Neural cell (in vitro differentiated cells): ENCODE data around the gene EIF4G3.

Experiments used
- EP300 ChIP-seq: fragments of 450-650 bp; conservative IDR thresholded peaks from 2 replicates; pipeline ENCODE4 v1.6.1; 2014; ENCODE audit warnings: antibody characterized with exemption, mild to moderate bottlenecking, moderate library complexity; ENCODE audit not compliant: poor library complexity, severe bottlenecking
- EZH2 ChIP-seq: fragments of 200-600, 300-800 bp; shearing (Covaris generic), sonication (generic); IDR thresholded peaks from 2 replicates; pipeline ENCODE4 v1.6.1; 2014; ENCODE audit warnings: antibody characterized with exemption, low read length, borderline replicate concordance, mild to moderate bottlenecking; ENCODE audit not compliant: insufficient read depth, poor library complexity, severe bottlenecking
- MXI1 ChIP-seq: fragments of 450-650 bp; conservative IDR thresholded peaks from 2 replicates; pipeline ENCODE4 v1.6.1; 2014; ENCODE audit warnings: antibody characterized with exemption, mild to moderate bottlenecking; ENCODE audit not compliant: poor library complexity, severe bottlenecking
- POLR2AphosphoS5 ChIP-seq: IDR thresholded peaks from 2 replicates; pipeline ENCODE4 v1.6.1; 2012
- RAD21 ChIP-seq: fragments of 450-650 bp; conservative IDR thresholded peaks from 2 replicates; pipeline ENCODE4 v1.6.1; 2014; ENCODE audit warnings: antibody characterized with exemption, mild to moderate bottlenecking, moderate library complexity
- REST ChIP-seq: IDR thresholded peaks from 2 replicates; pipeline ENCODE4 v1.6.1; 2012; ENCODE audit warnings: borderline replicate concordance
- SMC3 ChIP-seq: fragments of 450-650 bp; conservative IDR thresholded peaks from 2 replicates; pipeline ENCODE4 v1.6.1; 2014; ENCODE audit warnings: antibody characterized with exemption, mild to moderate bottlenecking, moderate library complexity; ENCODE audit not compliant: poor library complexity
- TAF1 ChIP-seq: IDR thresholded peaks from 2 replicates; pipeline ENCODE4 v1.6.1; 2012; ENCODE audit warnings: low read depth
- TF ChIP-seq, protein P1 (sequence below): fragments of 450-650 bp; IDR thresholded peaks from 2 replicates; pipeline ENCODE4 v1.5.1; 2014; ENCODE audit warnings: antibody characterized with exemption, mild to moderate bottlenecking, moderate library complexity; ENCODE audit not compliant: poor library complexity, severe bottlenecking

GRCh38 chr1:20935717-20936116 lies 241.0 kb downstream of the EIF4G3 start:
- no peak for TF ChIP-seq MXI1
- no peak for TF ChIP-seq RAD21
- TF ChIP-seq, protein P1, sequence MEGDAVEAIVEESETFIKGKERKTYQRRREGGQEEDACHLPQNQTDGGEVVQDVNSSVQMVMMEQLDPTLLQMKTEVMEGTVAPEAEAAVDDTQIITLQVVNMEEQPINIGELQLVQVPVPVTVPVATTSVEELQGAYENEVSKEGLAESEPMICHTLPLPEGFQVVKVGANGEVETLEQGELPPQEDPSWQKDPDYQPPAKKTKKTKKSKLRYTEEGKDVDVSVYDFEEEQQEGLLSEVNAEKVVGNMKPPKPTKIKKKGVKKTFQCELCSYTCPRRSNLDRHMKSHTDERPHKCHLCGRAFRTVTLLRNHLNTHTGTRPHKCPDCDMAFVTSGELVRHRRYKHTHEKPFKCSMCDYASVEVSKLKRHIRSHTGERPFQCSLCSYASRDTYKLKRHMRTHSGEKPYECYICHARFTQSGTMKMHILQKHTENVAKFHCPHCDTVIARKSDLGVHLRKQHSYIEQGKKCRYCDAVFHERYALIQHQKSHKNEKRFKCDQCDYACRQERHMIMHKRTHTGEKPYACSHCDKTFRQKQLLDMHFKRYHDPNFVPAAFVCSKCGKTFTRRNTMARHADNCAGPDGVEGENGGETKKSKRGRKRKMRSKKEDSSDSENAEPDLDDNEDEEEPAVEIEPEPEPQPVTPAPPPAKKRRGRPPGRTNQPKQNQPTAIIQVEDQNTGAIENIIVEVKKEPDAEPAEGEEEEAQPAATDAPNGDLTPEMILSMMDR, result no peak
- no peak for TF ChIP-seq EZH2
- TF ChIP-seq REST, result no peak
- TF ChIP-seq EP300, result no peak
- TF ChIP-seq TAF1, result no peak
- no peak for TF ChIP-seq POLR2AphosphoS5
- no peak for TF ChIP-seq SMC3
